ENCODE measurements around the gene CST7.

The CST7 gene

GRCh38 chr20:24971376-24972101 lies 22.5 kb downstream of the CST7 start:
- Histone ChIP-seq H3K9ac (ENCODE audit: low read depth in 1 of 2, low read length in 2 of 2) (no peak overlapping the region), H3K4me3 (ENCODE audit: low read length in 2 of 2) (no peak overlapping the region), H3K36me3 (ENCODE audit: control insufficient read depth in 2 of 2, insufficient read depth in 2 of 2, low read length in 2 of 2) (peaks cover 31 to 50% of the 10 kb centered on the region in 2 donors), H3K9me3 (ENCODE audit: control insufficient read depth in 2 of 2, low read length in 2 of 2) (no peaks in the 10 kb centered on the region), H3K4me1 (ENCODE audit: control insufficient read depth in 2 of 2, insufficient read depth in 2 of 2, low read length in 2 of 2) (peaks cover 0 to 2% of the 10 kb centered on the region in 2 donors), H3K27ac (ENCODE audit: low read depth in 2 of 2, low read length in 2 of 2) (no peak overlapping the region), H3K27me3 (ENCODE audit: control insufficient read depth in 2 of 2, insufficient read depth in 2 of 2, low read length in 2 of 2) (no peaks in the 10 kb centered on the region)

DNA sequence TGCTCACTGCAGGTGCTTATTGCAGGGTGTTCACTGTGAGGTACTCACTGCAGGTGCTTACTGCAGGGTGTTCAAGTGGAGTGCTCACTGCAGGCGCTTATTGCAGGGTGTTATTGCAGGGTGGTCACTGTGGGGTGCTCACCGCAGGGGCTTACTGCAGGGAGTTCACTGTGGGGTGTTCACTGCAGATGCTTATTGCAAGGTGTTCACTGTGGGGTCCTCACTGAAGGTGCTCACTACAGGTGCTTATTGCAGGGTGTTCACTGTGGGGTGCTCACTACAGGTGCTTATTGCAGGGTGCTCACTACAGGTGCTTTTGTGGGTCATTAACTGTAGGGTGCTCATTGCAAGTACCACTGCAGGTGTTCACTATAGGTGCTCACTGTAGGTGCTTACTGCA lies 23.3 kb downstream of the CST7 start:
- Histone ChIP-seq H3K9ac (ENCODE audit: low read depth in 1 of 2, low read length in 2 of 2) (no peak overlapping the region), H3K27ac (ENCODE audit: low read depth in 2 of 2, low read length in 2 of 2) (no peak overlapping the region), H3K27me3 (ENCODE audit: control insufficient read depth in 2 of 2, insufficient read depth in 2 of 2, low read length in 2 of 2) (no peaks in the 10 kb centered on the region), H3K4me1 (ENCODE audit: control insufficient read depth in 2 of 2, insufficient read depth in 2 of 2, low read length in 2 of 2) (peaks cover 0 to 2% of the 10 kb centered on the region in 2 donors), H3K4me3 (ENCODE audit: low read length in 2 of 2) (no peak overlapping the region), H3K9me3 (ENCODE audit: control insufficient read depth in 2 of 2, low read length in 2 of 2) (no peaks in the 10 kb centered on the region), H3K36me3 (ENCODE audit: control insufficient read depth in 2 of 2, insufficient read depth in 2 of 2, low read length in 2 of 2) (peaks cover 33 to 51% of the 10 kb centered on the region in 2 donors)

DNA sequence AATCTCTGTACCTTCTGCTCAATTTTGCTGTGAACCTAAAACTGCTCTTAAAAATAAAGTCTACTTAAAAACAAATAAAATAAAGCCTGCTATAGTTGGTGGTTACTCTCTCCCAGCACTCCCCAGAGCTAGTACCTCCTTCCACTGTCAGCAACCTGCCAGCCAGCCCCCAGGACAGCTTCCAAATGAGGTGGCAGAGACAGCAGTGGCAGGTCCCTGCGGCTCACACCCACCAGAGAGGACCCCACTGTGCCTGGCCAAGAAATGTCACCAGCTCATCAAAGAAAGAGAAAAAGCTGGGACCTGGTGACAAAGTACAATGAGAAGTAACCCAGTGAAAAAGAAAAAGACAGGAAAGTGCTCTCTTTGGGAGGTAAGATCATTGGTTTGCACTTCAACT lies 28.3 kb downstream of the CST7 start:
- Histone ChIP-seq H3K36me3 (ENCODE audit: control insufficient read depth in 2 of 2, insufficient read depth in 2 of 2, low read length in 2 of 2) (peaks cover 19 to 37% of the 10 kb centered on the region in 2 donors), H3K27me3 (ENCODE audit: control insufficient read depth in 2 of 2, insufficient read depth in 2 of 2, low read length in 2 of 2) (no peaks in the 10 kb centered on the region), H3K27ac (ENCODE audit: low read depth in 2 of 2, low read length in 2 of 2) (no peak overlapping the region), H3K4me3 (ENCODE audit: low read length in 2 of 2) (no peak overlapping the region), H3K9me3 (ENCODE audit: control insufficient read depth in 2 of 2, low read length in 2 of 2) (peaks cover 0 to 3% of the 10 kb centered on the region in 2 donors), H3K4me1 (ENCODE audit: control insufficient read depth in 2 of 2, insufficient read depth in 2 of 2, low read length in 2 of 2) (peaks cover 0 to 2% of the 10 kb centered on the region in 2 donors), H3K9ac (ENCODE audit: low read depth in 1 of 2, low read length in 2 of 2) (no peak overlapping the region)

DNA sequence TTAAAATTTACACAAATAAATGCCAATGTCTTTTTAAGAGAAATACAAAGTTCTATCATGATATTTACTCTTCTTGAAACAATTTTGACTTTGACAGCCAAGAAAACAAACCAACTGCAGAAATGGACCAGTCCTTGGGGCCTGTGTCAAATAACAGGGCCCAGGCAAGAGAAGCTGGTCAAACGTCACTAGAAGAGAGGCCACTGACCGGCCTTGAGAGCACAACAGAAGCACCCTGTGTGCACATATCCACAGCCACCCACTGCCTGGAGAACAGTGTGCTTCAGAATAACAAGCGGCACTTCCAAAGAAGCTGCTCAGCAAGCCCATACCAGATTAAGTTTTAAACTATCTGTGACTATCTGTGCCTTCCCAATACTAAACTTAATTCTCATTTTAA lies 28.7 kb downstream of the CST7 start:
- H3K27ac ChIP-seq (ENCODE audit: low read depth in 2 of 2, low read length in 2 of 2), result no peak overlapping the region
- H3K4me3 ChIP-seq (ENCODE audit: low read length in 2 of 2), result no peak overlapping the region
- peaks cover 0 to 3% of the 10 kb centered on the region in 2 donors for H3K9me3 ChIP-seq (ENCODE audit: control insufficient read depth in 2 of 2, low read length in 2 of 2)
- H3K4me1 ChIP-seq (ENCODE audit: control insufficient read depth in 2 of 2, insufficient read depth in 2 of 2, low read length in 2 of 2), result no peaks in the 10 kb centered on the region
- H3K9ac ChIP-seq (ENCODE audit: low read depth in 1 of 2, low read length in 2 of 2), result no peak overlapping the region
- peaks cover 18 to 33% of the 10 kb centered on the region in 2 donors for H3K36me3 ChIP-seq (ENCODE audit: control insufficient read depth in 2 of 2, insufficient read depth in 2 of 2, low read length in 2 of 2)
- no peaks in the 10 kb centered on the region for H3K27me3 ChIP-seq (ENCODE audit: control insufficient read depth in 2 of 2, insufficient read depth in 2 of 2, low read length in 2 of 2)

DNA sequence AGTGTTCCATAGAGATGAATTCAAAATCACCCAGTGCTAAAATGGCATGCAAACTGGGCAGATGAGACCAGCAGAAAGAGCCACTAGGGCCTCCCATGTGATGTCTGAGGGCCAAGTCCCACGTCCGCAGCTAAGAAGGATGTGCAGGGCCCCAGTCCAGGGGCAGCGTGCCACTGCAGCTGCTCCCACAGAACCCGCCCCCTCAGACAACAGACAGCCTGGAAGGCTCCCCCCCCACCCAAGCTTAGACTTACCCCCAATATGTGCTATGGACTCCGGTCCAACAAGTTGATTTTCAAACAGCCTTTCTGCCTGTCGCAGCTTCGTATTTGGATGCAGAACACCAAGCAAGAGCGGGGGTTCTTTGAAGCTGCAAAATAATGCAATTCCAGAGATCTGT lies 29.4 kb downstream of the CST7 start:
- Histone ChIP-seq H3K4me1 (ENCODE audit: control insufficient read depth in 2 of 2, insufficient read depth in 2 of 2, low read length in 2 of 2) (no peaks in the 10 kb centered on the region), H3K27me3 (ENCODE audit: control insufficient read depth in 2 of 2, insufficient read depth in 2 of 2, low read length in 2 of 2) (no peaks in the 10 kb centered on the region), H3K9me3 (ENCODE audit: control insufficient read depth in 2 of 2, low read length in 2 of 2) (peaks cover 0 to 3% of the 10 kb centered on the region in 2 donors), H3K27ac (ENCODE audit: low read depth in 2 of 2, low read length in 2 of 2) (no peak overlapping the region), H3K4me3 (ENCODE audit: low read length in 2 of 2) (no peak overlapping the region), H3K36me3 (ENCODE audit: control insufficient read depth in 2 of 2, insufficient read depth in 2 of 2, low read length in 2 of 2) (peaks cover 15 to 34% of the 10 kb centered on the region in 2 donors), H3K9ac (ENCODE audit: low read depth in 1 of 2, low read length in 2 of 2) (no peak overlapping the region)

DNA sequence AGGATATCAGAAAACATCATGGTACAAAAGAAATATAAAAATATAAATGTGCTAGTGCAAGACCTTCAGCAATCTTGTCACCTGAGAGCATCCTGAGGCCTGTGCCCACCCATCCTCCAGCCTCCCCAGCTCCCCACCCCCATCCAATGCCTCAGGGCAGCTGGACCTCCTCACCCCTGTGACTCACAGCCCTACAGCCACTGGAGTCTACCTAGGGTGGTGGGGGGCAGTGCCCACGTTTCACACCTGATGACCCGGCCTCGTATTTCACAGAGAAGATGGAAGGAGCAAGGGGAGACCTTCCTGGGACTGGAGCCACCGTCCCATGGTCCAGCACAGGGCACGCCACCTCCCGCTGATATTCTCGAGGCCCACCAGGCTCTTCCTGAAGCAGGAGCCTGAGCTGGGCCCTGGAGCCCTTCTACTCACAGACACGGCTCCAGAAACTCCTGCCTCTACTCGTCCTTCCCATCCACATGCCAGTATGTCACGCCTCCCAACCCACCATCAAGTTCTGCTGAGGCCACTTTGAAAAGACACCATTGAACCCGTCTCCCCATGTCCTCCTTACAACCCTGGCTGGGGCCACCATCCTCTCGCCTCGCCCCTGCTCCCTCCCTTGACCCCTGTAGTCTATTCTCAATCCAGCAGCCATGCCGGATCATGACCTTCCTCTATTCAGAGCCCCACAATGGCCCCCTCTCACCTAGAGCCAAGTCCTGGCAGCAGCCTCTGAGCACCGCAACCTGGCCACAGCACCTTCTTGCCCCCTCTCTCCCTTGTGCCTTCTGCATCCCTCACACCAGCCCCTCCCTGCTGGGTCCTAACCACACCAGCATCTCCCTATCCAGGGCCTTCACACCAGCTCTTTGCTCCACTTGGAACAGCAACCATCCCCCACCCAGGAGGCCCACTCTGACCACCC lies 30.2 kb downstream of the CST7 start:
- H3K27me3 ChIP-seq (ENCODE audit: control insufficient read depth in 2 of 2, insufficient read depth in 2 of 2, low read length in 2 of 2), result no peaks in the 10 kb centered on the region
- no peak overlapping the region for H3K9ac ChIP-seq (ENCODE audit: low read depth in 1 of 2, low read length in 2 of 2)
- no peak overlapping the region for H3K27ac ChIP-seq (ENCODE audit: low read depth in 2 of 2, low read length in 2 of 2)
- peaks cover 15 to 34% of the 10 kb centered on the region in 2 donors for H3K36me3 ChIP-seq (ENCODE audit: control insufficient read depth in 2 of 2, insufficient read depth in 2 of 2, low read length in 2 of 2)
- peaks cover 0 to 3% of the 10 kb centered on the region in 2 donors for H3K9me3 ChIP-seq (ENCODE audit: control insufficient read depth in 2 of 2, low read length in 2 of 2)
- no peaks in the 10 kb centered on the region for H3K4me1 ChIP-seq (ENCODE audit: control insufficient read depth in 2 of 2, insufficient read depth in 2 of 2, low read length in 2 of 2)
- H3K4me3 ChIP-seq (ENCODE audit: low read length in 2 of 2), result no peak overlapping the region

- peaks cover 6 to 9% of the 10 kb centered on the region in 2 donors for H3K4me1 ChIP-seq (ENCODE audit: control insufficient read depth in 2 of 2, insufficient read depth in 2 of 2, low read length in 2 of 2)
- H3K36me3 ChIP-seq (ENCODE audit: control insufficient read depth in 2 of 2, insufficient read depth in 2 of 2, low read length in 2 of 2), result peaks cover 15 to 34% of the 10 kb centered on the region in 2 donors
- H3K27me3 ChIP-seq (ENCODE audit: control insufficient read depth in 2 of 2, insufficient read depth in 2 of 2, low read length in 2 of 2), result no peaks in the 10 kb centered on the region
- H3K9me3 ChIP-seq (ENCODE audit: control insufficient read depth in 2 of 2, low read length in 2 of 2), result peaks cover 0 to 3% of the 10 kb centered on the region in 2 donors
- H3K27ac ChIP-seq (ENCODE audit: low read depth in 2 of 2, low read length in 2 of 2), result no peak overlapping the region
- H3K4me3 ChIP-seq (ENCODE audit: low read length in 2 of 2), result no peak overlapping the region
- no peak overlapping the region for H3K9ac ChIP-seq (ENCODE audit: low read depth in 1 of 2, low read length in 2 of 2)
Observed at GRCh38 chr20:24980291-24981053, 31.4 kb downstream of the CST7 start.

- Histone ChIP-seq H3K27ac (ENCODE audit: low read depth in 2 of 2, low read length in 2 of 2) (no peak overlapping the region), H3K4me3 (ENCODE audit: low read length in 2 of 2) (no peak overlapping the region), H3K4me1 (ENCODE audit: control insufficient read depth in 2 of 2, insufficient read depth in 2 of 2, low read length in 2 of 2) (peaks cover 9 to 12% of the 10 kb centered on the region in 2 donors), H3K27me3 (ENCODE audit: control insufficient read depth in 2 of 2, insufficient read depth in 2 of 2, low read length in 2 of 2) (no peaks in the 10 kb centered on the region), H3K9me3 (ENCODE audit: control insufficient read depth in 2 of 2, low read length in 2 of 2) (peaks cover 0 to 3% of the 10 kb centered on the region in 2 donors), H3K36me3 (ENCODE audit: control insufficient read depth in 2 of 2, insufficient read depth in 2 of 2, low read length in 2 of 2) (peaks cover 15 to 33% of the 10 kb centered on the region in 2 donors), H3K9ac (ENCODE audit: low read depth in 1 of 2, low read length in 2 of 2) (no peak overlapping the region)
Observed at GRCh38 chr20:24981282-24981681, 32.2 kb downstream of the CST7 start.

DNA sequence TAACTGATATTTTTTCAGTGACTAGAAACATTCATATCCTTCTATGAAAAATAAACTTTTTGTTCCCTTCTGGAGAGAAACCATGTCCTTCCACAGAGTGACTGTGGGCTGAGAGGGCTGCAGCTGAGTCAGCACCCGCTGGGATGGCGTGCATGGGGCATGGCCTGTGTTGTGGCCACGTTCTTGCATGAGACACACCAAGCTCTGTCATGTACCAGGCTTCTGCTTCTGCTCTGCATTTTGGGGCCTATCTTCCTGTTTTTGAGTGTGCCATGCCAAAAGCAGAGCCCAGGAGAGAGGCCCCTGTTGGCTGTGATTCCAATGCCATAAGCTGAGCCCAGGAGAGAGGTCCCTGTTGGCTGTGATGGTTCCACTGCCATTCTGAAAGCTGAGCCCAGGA lies 32.7 kb downstream of the CST7 start:
- Histone ChIP-seq H3K36me3 (ENCODE audit: control insufficient read depth in 2 of 2, insufficient read depth in 2 of 2, low read length in 2 of 2) (peaks cover 13 to 28% of the 10 kb centered on the region in 2 donors), H3K27me3 (ENCODE audit: control insufficient read depth in 2 of 2, insufficient read depth in 2 of 2, low read length in 2 of 2) (no peaks in the 10 kb centered on the region), H3K4me1 (ENCODE audit: control insufficient read depth in 2 of 2, insufficient read depth in 2 of 2, low read length in 2 of 2) (peaks cover 12 to 14% of the 10 kb centered on the region in 2 donors), H3K9ac (ENCODE audit: low read depth in 1 of 2, low read length in 2 of 2) (no peak overlapping the region), H3K9me3 (ENCODE audit: control insufficient read depth in 2 of 2, low read length in 2 of 2) (peaks cover 0 to 3% of the 10 kb centered on the region in 2 donors), H3K4me3 (ENCODE audit: low read length in 2 of 2) (no peak overlapping the region), H3K27ac (ENCODE audit: low read depth in 2 of 2, low read length in 2 of 2) (no peak overlapping the region)
